ENCODE results near the gene GLDN.
A peak's percentile ranks its signal among the peaks of the same experiment; 100 is the strongest.

GLDN gene

GRCh38 chr15:51387699-51388041, 46.2 kb downstream of the GLDN start:
- no peak for DNase-seq
- H2BK120ac ChIP-seq (ENCODE audit: low read depth, low read length) = no peak overlapping the region
- no peak overlapping the region for H3K27ac ChIP-seq (ENCODE audit: low read depth, low read length)
- H2BK15ac ChIP-seq (replicated peaks; ENCODE audit: low read depth) = no peak overlapping the region
- H3K56ac ChIP-seq (ENCODE audit: low read length) = no peak overlapping the region
- H3K18ac ChIP-seq (ENCODE audit: low read length) = no peak overlapping the region
- no peaks in the 10 kb centered on the region for H3K79me1 ChIP-seq (ENCODE audit: low read length)
- H3K4me2 ChIP-seq (ENCODE audit: low read length) = no peak overlapping the region
- H3K4me3 ChIP-seq (ENCODE audit: low read length) = no peak overlapping the region
- no peak overlapping the region for H4K8ac ChIP-seq (ENCODE audit: low read depth, low read length)
- no peaks in the 10 kb centered on the region for H3K36me3 ChIP-seq (ENCODE audit: control insufficient read depth, insufficient read depth, low read length)
- no peak overlapping the region for H3K9ac ChIP-seq (ENCODE audit: low read length)
- no peak overlapping the region for H3K4ac ChIP-seq (ENCODE audit: low read depth, low read length)
- no peak overlapping the region for H3K23ac ChIP-seq (ENCODE audit: low read length)
- no peak overlapping the region for H4K5ac ChIP-seq (ENCODE audit: low read length)
- H3K4me1 ChIP-seq (ENCODE audit: control insufficient read depth, low read depth, low read length) = peaks cover 8% of the 10 kb centered on the region
- WGBS (ENCODE audit: extremely low coverage, insufficient coverage, low lambda C conversion rate) = no CpG with 5 or more reads among the region's 3 CpGs
- H3K79me2 ChIP-seq (ENCODE audit: control insufficient read depth, insufficient read depth, low read length) = no peaks in the 10 kb centered on the region
- no peaks in the 10 kb centered on the region for H3K27me3 ChIP-seq (ENCODE audit: insufficient read depth, low read length, poor library complexity)
- H2BK5ac ChIP-seq (ENCODE audit: low read length) = no peak overlapping the region
- no peak overlapping the region for H2AK5ac ChIP-seq (ENCODE audit: low read length)

DNA sequence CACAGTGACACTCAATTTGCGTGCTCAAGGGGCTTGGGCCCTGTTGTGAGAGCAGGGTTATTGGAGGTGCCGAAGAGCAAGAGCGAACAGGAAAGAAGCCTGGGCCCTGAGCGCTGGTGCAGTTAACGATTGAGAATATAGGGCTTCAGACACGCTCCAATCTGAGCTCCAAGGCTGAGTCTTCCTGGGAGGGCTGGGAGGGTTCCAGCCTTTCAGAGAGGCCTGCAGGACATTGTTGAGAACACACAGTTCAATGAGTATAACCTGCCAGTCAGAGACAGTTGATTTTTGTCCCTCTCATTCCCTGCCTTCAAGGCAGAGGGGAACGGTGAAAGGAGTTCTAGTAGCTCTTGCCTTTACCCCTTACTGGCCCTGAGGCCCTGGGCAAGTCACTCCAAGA, 47.3 kb downstream of the GLDN start:
- no peak overlapping the region for H2BK15ac ChIP-seq (replicated peaks; ENCODE audit: low read depth)
- peaks cover 8% of the 10 kb centered on the region for H3K4me1 ChIP-seq (ENCODE audit: control insufficient read depth, low read depth, low read length)
- no peaks in the 10 kb centered on the region for H3K79me2 ChIP-seq (ENCODE audit: control insufficient read depth, insufficient read depth, low read length)
- H3K4me3 ChIP-seq (ENCODE audit: low read length) = no peak overlapping the region
- no peak overlapping the region for H3K56ac ChIP-seq (ENCODE audit: low read length)
- no peak overlapping the region for H3K27ac ChIP-seq (ENCODE audit: low read depth, low read length)
- H4K5ac ChIP-seq (ENCODE audit: low read length) = no peak overlapping the region
- no peak overlapping the region for H3K9ac ChIP-seq (ENCODE audit: low read length)
- H3K4ac ChIP-seq (ENCODE audit: low read depth, low read length) = no peak overlapping the region
- H3K18ac ChIP-seq (ENCODE audit: low read length) = no peak overlapping the region
- no peaks in the 10 kb centered on the region for H3K79me1 ChIP-seq (ENCODE audit: low read length)
- H4K8ac ChIP-seq (ENCODE audit: low read depth, low read length) = no peak overlapping the region
- H3K27me3 ChIP-seq (ENCODE audit: insufficient read depth, low read length, poor library complexity) = no peaks in the 10 kb centered on the region
- H3K4me2 ChIP-seq (ENCODE audit: low read length) = no peak overlapping the region
- no peak overlapping the region for H2AK5ac ChIP-seq (ENCODE audit: low read length)
- H3K36me3 ChIP-seq (ENCODE audit: control insufficient read depth, insufficient read depth, low read length) = no peaks in the 10 kb centered on the region
- no peak overlapping the region for H2BK5ac ChIP-seq (ENCODE audit: low read length)
- no CpG with 5 or more reads among the region's 7 CpGs for WGBS (ENCODE audit: extremely low coverage, insufficient coverage, low lambda C conversion rate)
- H3K23ac ChIP-seq (ENCODE audit: low read length) = no peak overlapping the region
- DNase-seq = no peak
- no peak overlapping the region for H2BK120ac ChIP-seq (ENCODE audit: low read depth, low read length)

DNA sequence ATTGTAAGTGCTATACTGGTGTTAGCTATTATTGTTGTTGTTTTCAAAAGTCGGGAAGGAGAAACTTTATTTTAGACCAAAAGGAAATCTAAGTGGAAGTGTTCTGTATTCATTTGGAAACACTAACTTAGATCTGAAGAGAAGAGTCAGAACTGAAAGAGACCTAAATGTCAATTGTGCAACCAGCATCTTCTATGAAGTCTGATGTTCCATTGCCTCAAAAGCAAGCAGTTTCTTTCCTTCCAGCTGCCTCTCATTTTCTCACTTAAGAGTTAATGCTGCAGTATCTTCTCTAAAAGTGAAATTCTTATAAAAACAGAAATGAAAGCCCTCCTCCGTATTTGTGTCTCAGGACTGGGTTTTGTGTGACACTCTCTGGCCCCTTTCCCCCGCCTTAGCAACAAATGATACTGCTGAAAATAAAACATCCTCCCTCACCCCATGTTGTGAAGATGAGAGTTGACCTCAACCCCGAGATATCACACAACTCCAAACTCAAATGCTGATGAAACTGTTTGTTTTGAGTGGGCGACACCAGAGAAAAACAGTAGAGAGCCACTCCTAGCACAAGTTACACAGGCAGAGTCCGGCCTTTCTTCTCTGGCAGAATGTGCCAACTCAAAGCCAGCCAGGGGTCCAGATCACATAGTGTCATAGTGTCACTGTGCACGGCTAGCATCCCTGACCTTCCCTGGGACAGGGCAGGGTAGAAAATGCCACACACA, 48.9 kb downstream of the GLDN start:
- peak overlapping the region; percentile 9 for H3K18ac ChIP-seq (ENCODE audit: low read length)
- no peaks in the 10 kb centered on the region for H3K27me3 ChIP-seq (ENCODE audit: insufficient read depth, low read length, poor library complexity)
- no peak overlapping the region for H4K8ac ChIP-seq (ENCODE audit: low read depth, low read length)
- no peak overlapping the region for H3K23ac ChIP-seq (ENCODE audit: low read length)
- no peak overlapping the region for H3K4me3 ChIP-seq (ENCODE audit: low read length)
- no peak overlapping the region for H4K5ac ChIP-seq (ENCODE audit: low read length)
- H3K36me3 ChIP-seq (ENCODE audit: control insufficient read depth, insufficient read depth, low read length) = no peaks in the 10 kb centered on the region
- WGBS (ENCODE audit: extremely low coverage, insufficient coverage, low lambda C conversion rate) = no CpG with 5 or more reads among the region's 7 CpGs
- H3K27ac ChIP-seq (ENCODE audit: low read depth, low read length) = peak overlapping the region; percentile 52
- peak overlapping the region; percentile 56 for H3K4ac ChIP-seq (ENCODE audit: low read depth, low read length)
- H3K9ac ChIP-seq (ENCODE audit: low read length) = no peak overlapping the region
- H3K56ac ChIP-seq (ENCODE audit: low read length) = peak overlapping the region; percentile 51
- peaks cover 8% of the 10 kb centered on the region for H3K4me1 ChIP-seq (ENCODE audit: control insufficient read depth, low read depth, low read length)
- H2BK15ac ChIP-seq (replicated peaks; ENCODE audit: low read depth) = peak overlapping the region; percentile 59
- no peak overlapping the region for H3K4me2 ChIP-seq (ENCODE audit: low read length)
- no peaks in the 10 kb centered on the region for H3K79me2 ChIP-seq (ENCODE audit: control insufficient read depth, insufficient read depth, low read length)
- peak overlapping the region; percentile 1 for H2BK5ac ChIP-seq (ENCODE audit: low read length)
- no peaks in the 10 kb centered on the region for H3K79me1 ChIP-seq (ENCODE audit: low read length)
- no peak overlapping the region for H2AK5ac ChIP-seq (ENCODE audit: low read length)
- peak overlapping the region; percentile 55 for H2BK120ac ChIP-seq (ENCODE audit: low read depth, low read length)
- DNase-seq = no peak

GRCh38 chr15:51390966-51391422, 49.5 kb downstream of the GLDN start:
- peak; percentile 96 for DNase-seq
- H3K4me2 ChIP-seq (ENCODE audit: low read length) = no peak overlapping the region
- no peak overlapping the region for H3K23ac ChIP-seq (ENCODE audit: low read length)
- H2BK15ac ChIP-seq (replicated peaks; ENCODE audit: low read depth) = no peak overlapping the region
- H3K4me1 ChIP-seq (ENCODE audit: control insufficient read depth, low read depth, low read length) = peaks cover 8% of the 10 kb centered on the region
- H3K4ac ChIP-seq (ENCODE audit: low read depth, low read length) = peak overlapping the region; percentile 56
- no peaks in the 10 kb centered on the region for H3K36me3 ChIP-seq (ENCODE audit: control insufficient read depth, insufficient read depth, low read length)
- no peaks in the 10 kb centered on the region for H3K79me2 ChIP-seq (ENCODE audit: control insufficient read depth, insufficient read depth, low read length)
- no peaks in the 10 kb centered on the region for H3K79me1 ChIP-seq (ENCODE audit: low read length)
- H2BK120ac ChIP-seq (ENCODE audit: low read depth, low read length) = peak overlapping the region; percentile 55
- no peak overlapping the region for H3K4me3 ChIP-seq (ENCODE audit: low read length)
- H2AK5ac ChIP-seq (ENCODE audit: low read length) = no peak overlapping the region
- no peak overlapping the region for H3K9ac ChIP-seq (ENCODE audit: low read length)
- H3K27ac ChIP-seq (ENCODE audit: low read depth, low read length) = peak overlapping the region; percentile 52
- H3K18ac ChIP-seq (ENCODE audit: low read length) = peak overlapping the region; percentile 9
- H3K27me3 ChIP-seq (ENCODE audit: insufficient read depth, low read length, poor library complexity) = no peaks in the 10 kb centered on the region
- peak overlapping the region; percentile 51 for H3K56ac ChIP-seq (ENCODE audit: low read length)
- no peak overlapping the region for H4K5ac ChIP-seq (ENCODE audit: low read length)
- no CpG with 5 or more reads among the region's 5 CpGs for WGBS (ENCODE audit: extremely low coverage, insufficient coverage, low lambda C conversion rate)
- no peak overlapping the region for H4K8ac ChIP-seq (ENCODE audit: low read depth, low read length)
- H2BK5ac ChIP-seq (ENCODE audit: low read length) = peak overlapping the region; percentile 1

GRCh38 chr15:51396921-51397320, 55.5 kb downstream of the GLDN start:
- H3K18ac ChIP-seq (ENCODE audit: low read length) = no peak overlapping the region
- H3K79me1 ChIP-seq (ENCODE audit: low read length) = no peaks in the 10 kb centered on the region
- no peak overlapping the region for H4K8ac ChIP-seq (ENCODE audit: low read depth, low read length)
- no peak for DNase-seq
- H3K4me3 ChIP-seq (ENCODE audit: low read length) = no peak overlapping the region
- H2AK5ac ChIP-seq (ENCODE audit: low read length) = no peak overlapping the region
- no peak overlapping the region for H3K4me2 ChIP-seq (ENCODE audit: low read length)
- no peak overlapping the region for H3K4ac ChIP-seq (ENCODE audit: low read depth, low read length)
- H2BK15ac ChIP-seq (replicated peaks; ENCODE audit: low read depth) = no peak overlapping the region
- H2BK120ac ChIP-seq (ENCODE audit: low read depth, low read length) = no peak overlapping the region
- no peaks in the 10 kb centered on the region for H3K27me3 ChIP-seq (ENCODE audit: insufficient read depth, low read length, poor library complexity)
- no peak overlapping the region for H2BK5ac ChIP-seq (ENCODE audit: low read length)
- H3K9ac ChIP-seq (ENCODE audit: low read length) = no peak overlapping the region
- WGBS (ENCODE audit: extremely low coverage, insufficient coverage, low lambda C conversion rate) = no CpG with 5 or more reads among the region's 2 CpGs
- no peak overlapping the region for H3K27ac ChIP-seq (ENCODE audit: low read depth, low read length)
- H4K5ac ChIP-seq (ENCODE audit: low read length) = no peak overlapping the region
- H3K4me1 ChIP-seq (ENCODE audit: control insufficient read depth, low read depth, low read length) = peaks cover 2% of the 10 kb centered on the region
- no peaks in the 10 kb centered on the region for H3K36me3 ChIP-seq (ENCODE audit: control insufficient read depth, insufficient read depth, low read length)
- H3K56ac ChIP-seq (ENCODE audit: low read length) = no peak overlapping the region
- no peak overlapping the region for H3K23ac ChIP-seq (ENCODE audit: low read length)
- H3K79me2 ChIP-seq (ENCODE audit: control insufficient read depth, insufficient read depth, low read length) = no peaks in the 10 kb centered on the region

GRCh38 chr15:51398626-51399025, 57.2 kb downstream of the GLDN start:
- Histone ChIP-seq H4K5ac (ENCODE audit: low read length) (no peak overlapping the region), H2BK5ac (ENCODE audit: low read length) (no peak overlapping the region), H2BK15ac (replicated peaks; ENCODE audit: low read depth) (no peak overlapping the region), H3K18ac (ENCODE audit: low read length) (no peak overlapping the region), H3K23ac (ENCODE audit: low read length) (no peak overlapping the region), H3K36me3 (ENCODE audit: control insufficient read depth, insufficient read depth, low read length) (no peaks in the 10 kb centered on the region), H3K27me3 (ENCODE audit: insufficient read depth, low read length, poor library complexity) (no peaks in the 10 kb centered on the region), H2BK120ac (ENCODE audit: low read depth, low read length) (no peak overlapping the region), H3K79me1 (ENCODE audit: low read length) (no peaks in the 10 kb centered on the region), H3K4me2 (ENCODE audit: low read length) (no peak overlapping the region), H2AK5ac (ENCODE audit: low read length) (no peak overlapping the region), H4K8ac (ENCODE audit: low read depth, low read length) (no peak overlapping the region), H3K56ac (ENCODE audit: low read length) (no peak overlapping the region), H3K4ac (ENCODE audit: low read depth, low read length) (no peak overlapping the region), H3K9ac (ENCODE audit: low read length) (no peak overlapping the region), H3K27ac (ENCODE audit: low read depth, low read length) (no peak overlapping the region), H3K4me3 (ENCODE audit: low read length) (no peak overlapping the region), H3K4me1 (ENCODE audit: control insufficient read depth, low read depth, low read length) (no peaks in the 10 kb centered on the region), H3K79me2 (ENCODE audit: control insufficient read depth, insufficient read depth, low read length) (no peaks in the 10 kb centered on the region)
- WGBS (ENCODE audit: extremely low coverage, insufficient coverage, low lambda C conversion rate) = no CpG with 5 or more reads among the region's 9 CpGs
- DNase-seq = no peak

All from mesendoderm (in vitro differentiated cells).